Measurements from ENCODE around the gene NTNG1. TPM values are rescaled to one million over a fixed set of nuclear protein-coding genes. Genes with fewer than 3 reads are reported as not detected.

NTNG1 gene
- total and polyA plus RNA-seq, 2 of the 4 experiments (the other 2 are of a cell fraction): 1.2 to 2.3 TPM

DNA sequence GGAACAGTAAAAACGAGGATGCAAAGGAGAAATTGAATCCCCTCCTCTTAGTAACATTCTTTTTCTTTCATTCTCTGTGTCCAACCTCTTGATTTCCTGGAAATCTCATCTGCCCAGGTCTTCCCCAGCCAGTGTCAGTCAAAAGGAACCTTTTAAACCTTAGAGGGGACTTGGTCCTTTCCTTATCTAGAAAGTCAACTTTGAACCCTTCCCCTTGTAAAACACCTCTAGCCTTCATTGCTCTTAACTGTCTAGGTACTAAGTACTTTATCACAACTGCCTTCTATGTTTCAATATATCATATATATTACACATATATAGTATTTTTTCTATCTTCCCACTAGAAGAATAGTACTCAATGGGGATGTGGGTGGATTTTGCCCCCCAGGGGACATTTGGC is 282.1 kb downstream of the NTNG1 start:
- Histone ChIP-seq H3K56ac (ENCODE audit: extremely low read depth, insufficient read depth, low read length) (no peak overlapping the region), H3K14ac (replicated peaks; ENCODE audit: low read depth, low read length) (no peak overlapping the region), H3K23ac (ENCODE audit: low read depth, low read length) (no peak overlapping the region), H2AK5ac (ENCODE audit: low read depth, low read length) (no peak overlapping the region), H3K79me1 (ENCODE audit: low read depth in 1 of 2, low read length in 2 of 2) (no peaks in the 10 kb centered on the region), H3K9me3 (ENCODE audit: control insufficient read depth, insufficient read depth, low read length) (no peaks in the 10 kb centered on the region), H3K4me3 (ENCODE audit: insufficient read depth, low read depth, low read length) (no peak overlapping the region), H3K9ac (ENCODE audit: low read depth, low read length) (no peak overlapping the region), H3K27ac (ENCODE audit: insufficient read depth, low read length) (no peak overlapping the region), H2AFZ (replicated peaks; ENCODE audit: low read length, poor library complexity) (no peak overlapping the region), H3K9me1 (ENCODE audit: insufficient read depth, low read length) (no peaks in the 10 kb centered on the region), H3K27me3 (ENCODE audit: control insufficient read depth, insufficient read depth, low read length) (no peaks in the 10 kb centered on the region), H4K20me1 (ENCODE audit: insufficient read depth, low read length) (no peaks in the 10 kb centered on the region), H3K4ac (ENCODE audit: low read depth, low read length) (no peak overlapping the region), H2BK120ac (ENCODE audit: low read depth, low read length) (no peak overlapping the region), H2BK15ac (ENCODE audit: low read depth, low read length) (no peak overlapping the region), H3K4me2 (ENCODE audit: low read depth, low read length) (no peak overlapping the region), H3K18ac (ENCODE audit: low read depth, low read length) (no peak overlapping the region), H3K36me3 (ENCODE audit: control insufficient read depth, insufficient read depth, low read length) (no peaks in the 10 kb centered on the region), H2AK9ac (replicated peaks; ENCODE audit: low read depth, low read length, poor library complexity) (no peak overlapping the region), H4K5ac (ENCODE audit: low read depth, low read length) (no peak overlapping the region), H4K8ac (ENCODE audit: low read depth in 2 of 2, low read length in 2 of 2) (no peak overlapping the region), H2BK20ac (ENCODE audit: low read depth, low read length) (no peak overlapping the region), H4K91ac (ENCODE audit: insufficient read depth, low read depth, low read length) (no peak overlapping the region), H3K4me1 (ENCODE audit: control insufficient read depth, insufficient read depth, low read length) (no peaks in the 10 kb centered on the region), H2BK5ac (ENCODE audit: low read depth, low read length, poor library complexity, severe bottlenecking) (no peak overlapping the region)
- intact Hi-C loops (cut with micrococcal nuclease) (no loop called here), dilution Hi-C loops (cut with HindIII; ENCODE audit: low sequenced_read_pairs, unreplicated experiment) (no loop called here), in situ Hi-C loops (cut with MboI; ENCODE audit: low sequenced_read_pairs) (no loop called here)
- CTCF ChIA-PET: interaction anchor here (0.6 kb wide), 1 partner anchor 176 kb away, joined by 4 read pairs; no protein-coding TSS in a partner anchor
- no peak for ATAC-seq (ENCODE audit: low read depth)
- POLR2A ChIA-PET (ENCODE audit: unreplicated experiment): no interaction called here
- TF ChIP-seq CHD1 (IDR thresholded peaks at IDR 0.05; ENCODE audit: low read depth, low read length) (no peak), POLR2A (IDR thresholded peaks at IDR 0.05; ENCODE audit: low read depth, low read length) (no peak), RAD21 (IDR thresholded peaks at IDR 0.05; ENCODE audit: low read length) (no peak), CEBPB (IDR thresholded peaks at IDR 0.05; ENCODE audit: low read depth, low read length) (no peak), SMC3 (IDR thresholded peaks at IDR 0.05; ENCODE audit: low read depth, low read length) (no peak), MXI1 (IDR thresholded peaks at IDR 0.05; ENCODE audit: borderline replicate concordance, low read depth, low read length) (no peak), RFX5 (IDR thresholded peaks at IDR 0.05; ENCODE audit: low read depth, low read length) (no peak)
- BruUV-seq (replicated peaks): no TSS peak
- no CpG with 5 or more reads among the region's 1 CpG for WGBS, 2 experiments (ENCODE audit: extremely low coverage in 2 of 2, insufficient read length in 1 of 2)
- no peak for DNase-seq

Measured in IMR-90 (cell line).